COLO668 (cell line): ENCODE results near the gene MYO9B.

Source experiments
- DNase-seq: peaks from one replicate; lab custom pipeline; 2025; ENCODE audit not compliant: unreplicated experiment; lab: John Stamatoyannopoulos, UW

The MYO9B gene

GRCh38 chr19:17206736-17207581 is 131.4 kb downstream of the MYO9B start:
- no peak for DNase-seq

GRCh38 chr19:17209126-17210036 is 133.8 kb downstream of the MYO9B start:
- peak; percentile 11 for DNase-seq

GRCh38 chr19:17210296-17210695 is 134.7 kb downstream of the MYO9B start:
- no peak for DNase-seq

GRCh38 chr19:17211547-17212446 is 136.2 kb downstream of the MYO9B start:
- no peak for DNase-seq

- DNase-seq = no peak
These were observed 137.8 kb downstream of the MYO9B start for GRCh38 chr19:17213334-17213733.

GRCh38 chr19:17214508-17215126 is 139.0 kb downstream of the MYO9B start:
- no peak for DNase-seq

GRCh38 chr19:17215127-17215971 is 139.8 kb downstream of the MYO9B start, which contains the start of gene USE1:
USE1 (plus strand) TSS chr19:17215357; CDS start chr19:17215406, 49 bp downstream.
- peak; percentile 91 for DNase-seq

GRCh38 chr19:17216058-17216670 is 140.6 kb downstream of the MYO9B start:
- peak; percentile 34 for DNase-seq

GRCh38 chr19:17219286-17219685 is 143.7 kb downstream of the MYO9B start:
- no peak for DNase-seq

- DNase-seq = no peak
These were observed 144.7 kb downstream of the MYO9B start for GRCh38 chr19:17220207-17220758.

- no peak for DNase-seq
These were observed 149.5 kb downstream of the MYO9B start for GRCh38 chr19:17225053-17225452.

- peak; percentile 98 for DNase-seq
These were observed 150.7 kb downstream of the MYO9B start, which contains the start of gene OCEL1 for GRCh38 chr19:17226002-17226933. OCEL1 (plus strand) TSS chr19:17226226; CDS start chr19:17226248, 22 bp downstream.

- DNase-seq = no peak
These were observed 152.3 kb downstream of the MYO9B start for GRCh38 chr19:17227798-17228367.

- DNase-seq = no peak
These were observed 154.3 kb downstream of the MYO9B start for GRCh38 chr19:17229890-17230289.

- no peak for DNase-seq
These were observed 156.7 kb downstream of the MYO9B start for GRCh38 chr19:17232258-17232657.

- peak; percentile 74 for DNase-seq
These were observed 159.3 kb downstream of the MYO9B start for GRCh38 chr19:17234911-17235299.
